NCI-H446 (cell line): ENCODE results near the gene GABRA4.

Experiments used
- DNase-seq, 2 experiments: peaks; one replicate each; lab custom pipeline; 2025; lab: John Stamatoyannopoulos, UW

Gene GABRA4

DNA sequence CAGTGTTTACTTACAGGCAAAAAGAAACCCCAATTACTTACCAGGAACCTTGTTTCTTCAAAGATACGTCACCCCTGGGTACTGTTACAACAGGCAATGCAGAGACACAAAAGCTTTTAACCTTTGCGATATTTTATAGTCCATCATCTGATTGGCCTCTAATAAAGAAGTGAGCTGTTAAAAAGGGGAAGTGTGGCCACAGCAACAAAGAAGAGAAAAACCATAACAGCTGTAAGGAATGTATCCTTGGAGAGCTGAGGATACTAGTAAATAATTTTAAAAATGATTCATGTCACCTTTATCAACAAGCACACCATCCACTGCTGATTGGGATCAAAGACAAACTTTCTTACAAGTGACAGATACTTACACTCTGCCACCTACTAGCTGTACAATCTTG lies 14.1 kb downstream of the GABRA4 start:
- DNase-seq, result no peak

DNA sequence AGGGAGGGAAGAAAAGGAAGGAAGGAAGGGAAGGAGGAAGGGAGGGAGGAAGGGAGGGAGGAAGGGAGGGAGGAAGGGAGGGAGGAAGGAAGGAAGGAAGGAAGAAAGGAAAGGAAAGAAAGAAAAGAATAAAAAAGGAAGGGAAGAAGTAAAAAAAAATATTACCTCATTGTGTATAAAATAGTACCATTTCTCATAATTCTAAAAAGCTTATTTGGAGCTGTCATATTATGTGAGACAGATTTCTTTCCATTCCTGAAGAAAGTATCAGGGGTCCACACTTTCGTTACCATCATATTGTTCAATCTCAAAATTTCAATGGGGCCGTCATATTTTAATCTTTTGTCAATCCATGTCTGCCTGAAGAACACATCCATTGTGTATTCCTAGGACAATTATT lies 16.1 kb downstream of the GABRA4 start:
- no peak for DNase-seq

DNA sequence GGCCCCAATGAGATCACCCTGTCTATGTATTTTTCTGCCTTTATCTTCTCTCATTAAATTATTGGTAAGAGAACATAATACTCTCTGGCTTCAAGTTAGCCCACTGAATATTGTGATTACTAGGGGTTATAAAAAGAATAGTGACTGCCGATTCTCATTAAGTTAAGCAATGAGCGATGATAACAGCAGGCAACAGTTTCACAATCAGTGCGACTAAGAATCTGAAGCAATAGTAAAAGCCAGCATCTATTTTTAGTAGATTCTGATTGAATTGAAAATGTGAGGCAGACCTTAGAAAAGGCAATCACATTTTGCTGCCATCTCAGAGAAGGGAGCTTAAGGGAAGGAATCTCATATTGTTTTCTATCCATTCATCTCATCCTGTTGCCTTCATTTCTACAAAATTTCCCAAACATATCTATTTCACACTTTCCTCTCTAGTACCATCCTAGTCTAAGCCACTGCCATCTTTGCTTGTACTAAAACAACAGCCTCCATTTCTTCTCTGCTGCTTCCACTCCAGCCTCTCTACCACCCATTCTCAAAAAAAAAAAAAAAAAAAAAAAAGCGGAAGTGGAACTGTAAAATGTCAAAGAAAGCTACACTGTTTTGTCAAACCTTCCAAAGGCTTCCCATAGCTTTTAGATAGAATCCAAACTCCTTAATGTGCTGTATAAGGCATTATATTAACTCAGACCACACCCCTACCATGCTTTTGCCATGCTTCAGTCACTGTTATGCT lies 17.4 kb downstream of the GABRA4 start:
- no peak for DNase-seq

DNA sequence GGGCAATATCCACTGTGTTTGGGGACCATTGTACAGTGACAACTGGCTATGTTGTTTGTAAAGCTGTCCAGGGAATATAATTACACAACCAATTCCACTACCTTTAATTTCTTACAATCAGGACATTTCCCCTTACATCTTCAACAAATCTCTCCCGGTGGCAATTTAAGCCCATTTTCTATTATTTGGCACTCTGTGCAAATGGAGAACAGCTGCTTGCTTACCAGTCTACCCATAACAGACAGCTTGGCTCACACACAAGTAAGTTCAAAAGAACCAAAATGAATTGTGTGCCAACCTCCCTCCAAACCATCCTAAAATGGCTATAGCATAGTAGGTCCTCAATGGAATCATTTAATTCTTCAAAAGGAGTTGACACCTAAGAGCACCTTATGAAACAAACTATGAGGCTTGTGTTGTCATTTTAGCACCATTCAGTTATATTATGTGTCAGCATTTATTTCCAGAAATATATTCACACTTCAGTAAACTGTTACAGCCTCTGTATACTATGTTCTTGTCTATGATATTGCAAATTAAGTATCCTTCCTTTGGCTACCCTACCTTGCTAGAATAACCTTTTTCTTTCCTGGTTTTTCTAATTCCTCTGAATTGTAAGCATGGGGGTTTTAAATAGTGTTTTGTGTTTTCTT lies 18.4 kb downstream of the GABRA4 start:
- DNase-seq, result peak; percentile 7 to 61

DNA sequence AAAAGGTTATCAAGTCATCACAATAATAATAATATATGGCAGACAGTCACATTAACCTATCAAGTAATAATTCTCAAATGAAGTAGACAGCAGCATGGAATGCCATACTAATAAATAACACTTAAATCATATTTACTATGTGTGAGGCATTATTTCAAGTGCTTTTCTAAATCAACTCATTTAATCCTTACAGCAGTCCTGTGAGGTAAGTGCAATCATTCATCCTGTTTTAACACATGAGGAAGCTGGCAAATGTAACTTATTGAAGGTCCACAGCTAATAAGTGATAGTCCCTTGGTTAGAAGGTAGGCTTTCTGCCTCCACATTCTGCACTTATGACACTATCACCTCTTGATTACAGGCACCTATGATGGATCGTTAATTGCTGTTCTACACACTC lies 24.5 kb downstream of the GABRA4 start:
- no peak for DNase-seq

DNA sequence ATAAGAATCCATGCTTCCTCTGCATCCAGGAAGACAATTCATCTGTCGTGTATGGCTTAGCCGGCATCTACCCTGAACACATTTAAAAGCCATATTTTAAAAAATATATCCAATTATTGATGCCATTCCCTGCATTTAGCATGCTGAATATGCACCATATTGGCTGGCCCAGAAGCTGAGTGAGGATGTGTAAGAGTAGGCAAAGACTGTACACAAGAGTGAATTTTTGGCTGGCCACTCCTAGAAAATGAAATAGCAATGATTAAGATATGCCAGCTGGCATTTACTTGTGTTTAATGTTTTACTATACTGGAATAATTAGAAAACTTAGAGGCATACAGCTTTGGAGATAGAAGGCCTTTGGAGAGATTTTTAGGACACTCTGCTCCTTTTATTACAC lies 25.8 kb downstream of the GABRA4 start:
- DNase-seq, result peak; percentile 44 to 62

DNA sequence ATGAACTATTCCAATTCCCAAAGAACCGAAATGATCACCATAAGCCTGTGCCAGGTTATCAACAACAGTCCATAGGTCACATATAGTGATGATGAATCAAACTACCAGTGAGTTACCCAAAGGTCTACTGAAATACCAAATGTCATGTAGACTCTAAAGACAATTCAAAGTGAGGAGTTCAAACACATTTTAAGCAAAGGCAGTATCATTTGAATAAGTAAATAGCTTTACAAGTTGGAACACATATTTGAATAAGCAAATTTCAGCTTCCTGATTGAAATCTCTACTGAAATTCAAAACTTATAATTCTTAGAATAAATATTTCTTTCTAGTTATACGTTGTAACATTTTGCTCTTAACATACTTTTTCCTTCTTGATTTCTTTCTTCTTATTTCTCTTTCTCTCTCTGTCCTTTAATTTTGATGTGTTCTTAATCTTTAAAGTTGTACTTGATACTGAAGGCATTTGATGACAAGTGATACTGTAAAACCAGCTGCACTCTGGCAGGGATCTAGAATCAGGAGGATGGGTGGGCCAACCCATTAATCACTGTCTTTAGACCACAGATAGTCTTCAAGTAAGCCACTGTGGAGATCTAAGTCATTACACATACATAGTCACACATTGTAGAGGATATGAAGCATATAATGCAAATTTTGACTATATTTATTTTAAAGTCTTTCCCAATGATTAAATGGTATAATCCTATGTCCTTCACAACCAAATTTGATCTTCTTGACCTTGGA lies 34.5 kb downstream of the GABRA4 start:
- DNase-seq, result no peak

DNA sequence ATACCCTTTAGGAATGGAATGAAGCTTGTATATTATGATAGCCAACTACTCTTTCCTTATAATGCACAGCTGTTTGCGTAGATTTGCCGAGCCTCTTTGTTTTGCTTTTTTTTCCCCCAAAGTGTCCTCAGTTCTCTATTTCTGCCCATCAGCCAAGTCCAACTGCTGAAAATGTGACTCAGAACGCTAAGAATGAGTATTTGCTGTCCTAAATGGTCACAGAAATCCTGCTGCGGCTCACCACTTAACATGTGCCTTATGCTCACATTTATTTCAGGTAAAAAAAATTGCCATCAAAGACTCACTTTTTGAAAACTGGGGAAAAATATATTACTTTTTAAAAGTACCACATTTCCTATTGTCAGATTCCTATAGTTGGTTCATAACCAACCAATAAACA lies 36.9 kb downstream of the GABRA4 start:
- no peak for DNase-seq

DNA sequence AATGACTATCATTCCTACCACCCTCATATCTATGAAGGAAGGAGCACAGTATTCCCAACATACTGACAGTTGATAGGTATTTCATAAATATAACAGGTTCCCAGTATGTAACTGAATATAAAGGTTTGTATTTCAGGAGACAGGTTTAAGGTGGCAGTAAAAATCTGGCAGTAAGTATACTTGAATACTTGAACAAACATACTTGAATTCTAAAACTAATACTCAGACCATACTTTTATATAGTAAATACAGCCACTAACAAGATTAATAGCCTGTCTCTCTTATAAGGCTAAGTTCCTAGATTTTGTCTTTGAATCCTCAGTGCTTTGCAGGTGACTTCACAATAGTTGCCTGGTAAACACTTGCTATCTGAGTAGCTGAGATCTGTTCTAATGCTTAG lies 37.8 kb downstream of the GABRA4 start:
- DNase-seq, result no peak

DNA sequence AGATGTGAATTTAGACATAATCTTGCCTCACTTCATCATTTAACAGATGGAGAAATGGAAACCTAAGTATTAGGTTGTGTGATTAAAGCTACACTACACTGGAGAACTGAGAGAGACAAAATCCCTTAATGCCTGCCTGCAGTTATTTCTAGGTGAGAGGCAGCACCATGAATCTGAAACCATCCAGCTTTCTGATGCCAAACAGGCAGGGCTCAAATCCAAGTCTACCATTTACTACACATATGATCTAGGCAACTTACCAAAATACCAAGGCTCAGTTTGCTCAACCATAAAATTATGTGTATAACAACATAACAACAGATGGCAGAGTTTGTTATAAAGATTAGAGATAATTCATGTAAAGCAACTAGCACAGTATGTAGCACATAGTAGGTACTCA lies 38.7 kb downstream of the GABRA4 start:
- peak; percentile 13 to 76 for DNase-seq

DNA sequence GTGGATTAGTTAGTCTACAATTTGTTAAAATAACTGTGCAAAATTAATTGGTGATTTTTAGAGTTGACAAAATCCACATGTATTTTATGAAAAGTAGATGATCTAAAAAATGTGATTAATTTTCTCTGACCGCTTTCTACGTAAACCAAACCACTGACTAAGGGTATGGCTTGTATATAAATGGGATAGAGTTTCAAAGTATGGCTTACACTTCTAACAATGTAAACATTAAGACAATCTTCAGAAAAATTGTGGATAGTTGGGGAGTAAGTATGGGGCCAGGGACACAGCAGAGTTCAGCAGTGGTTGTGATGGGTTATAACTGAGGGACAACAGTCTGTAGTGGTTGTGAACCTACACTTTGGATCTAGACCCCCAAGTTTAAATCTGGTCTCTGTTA lies 39.8 kb downstream of the GABRA4 start:
- DNase-seq, result no peak

DNA sequence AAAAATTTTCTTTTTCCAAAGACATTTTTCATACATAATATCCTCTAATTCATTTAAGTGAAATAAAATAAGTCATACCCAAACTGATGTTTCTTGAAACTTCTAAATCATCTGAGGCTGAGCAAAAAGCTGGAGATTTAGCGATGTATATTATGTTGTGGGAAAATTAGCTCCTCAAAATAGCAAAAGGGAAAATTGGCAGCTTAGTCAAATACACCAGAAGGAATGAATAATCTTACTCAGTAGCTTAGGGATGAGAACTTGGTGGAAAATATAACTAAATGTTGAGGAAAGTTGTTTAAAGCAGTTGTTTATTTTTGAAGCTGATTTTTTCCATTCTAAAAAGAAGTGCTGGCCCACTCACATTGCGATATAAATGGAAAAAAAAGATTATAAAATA lies 40.9 kb downstream of the GABRA4 start:
- no peak for DNase-seq

DNA sequence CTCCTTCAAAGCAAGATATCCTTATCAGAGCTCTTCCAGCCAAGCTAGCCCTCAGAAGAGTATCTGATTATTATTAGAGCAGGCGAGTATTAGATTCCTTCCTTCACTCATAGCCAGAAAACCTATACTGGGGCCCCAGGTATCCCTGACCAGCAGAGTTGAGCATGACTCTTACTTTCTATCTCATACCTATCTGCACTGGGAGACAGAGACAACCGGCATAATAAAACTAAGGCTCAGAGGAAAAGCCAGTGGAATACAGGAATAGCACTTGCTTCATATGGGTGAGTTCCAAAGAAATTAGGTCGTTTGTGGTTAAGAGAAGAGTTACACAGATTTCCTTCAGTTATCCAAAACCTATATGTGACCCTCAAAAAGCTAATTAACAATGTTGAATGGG lies 42.6 kb downstream of the GABRA4 start:
- no peak for DNase-seq

DNA sequence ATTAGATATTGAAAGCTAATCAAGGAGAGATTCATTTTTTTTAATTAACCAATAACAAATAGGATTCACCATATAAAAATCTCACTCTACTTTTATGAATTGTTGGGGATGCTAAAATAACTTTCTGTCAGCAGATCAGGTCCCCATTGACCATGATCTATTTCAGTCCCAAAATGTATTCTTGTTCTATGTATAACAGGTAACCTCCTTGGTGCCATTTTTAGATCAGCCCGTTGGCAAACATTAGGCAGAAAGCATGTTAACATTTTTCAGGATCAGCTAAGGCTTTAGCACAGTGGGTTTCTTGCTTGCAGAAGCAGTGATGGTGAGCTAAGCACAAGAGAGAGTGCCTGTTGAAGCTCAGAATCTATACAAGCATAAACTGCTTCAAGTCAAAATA lies 43.6 kb downstream of the GABRA4 start:
- DNase-seq, result no peak

DNA sequence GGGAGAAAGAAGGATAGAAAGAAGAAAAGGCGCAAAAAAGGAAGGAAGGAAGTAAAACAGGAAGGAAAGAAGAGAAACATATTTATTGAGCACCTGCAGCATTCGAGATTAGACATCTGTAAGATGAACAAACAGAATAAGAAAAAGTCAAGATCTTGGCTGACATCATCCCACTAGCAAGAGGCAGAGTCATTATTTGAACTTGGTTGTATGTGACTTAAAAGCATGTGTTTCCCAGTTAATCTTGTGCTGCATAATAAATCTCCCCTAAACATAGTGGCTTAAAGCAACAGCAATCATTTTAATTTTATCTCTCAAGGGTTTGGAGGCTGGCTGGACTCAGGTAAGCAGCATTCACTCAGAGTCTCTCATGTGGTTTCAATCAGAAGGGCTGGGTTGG lies 45.8 kb downstream of the GABRA4 start:
- no peak for DNase-seq

DNA sequence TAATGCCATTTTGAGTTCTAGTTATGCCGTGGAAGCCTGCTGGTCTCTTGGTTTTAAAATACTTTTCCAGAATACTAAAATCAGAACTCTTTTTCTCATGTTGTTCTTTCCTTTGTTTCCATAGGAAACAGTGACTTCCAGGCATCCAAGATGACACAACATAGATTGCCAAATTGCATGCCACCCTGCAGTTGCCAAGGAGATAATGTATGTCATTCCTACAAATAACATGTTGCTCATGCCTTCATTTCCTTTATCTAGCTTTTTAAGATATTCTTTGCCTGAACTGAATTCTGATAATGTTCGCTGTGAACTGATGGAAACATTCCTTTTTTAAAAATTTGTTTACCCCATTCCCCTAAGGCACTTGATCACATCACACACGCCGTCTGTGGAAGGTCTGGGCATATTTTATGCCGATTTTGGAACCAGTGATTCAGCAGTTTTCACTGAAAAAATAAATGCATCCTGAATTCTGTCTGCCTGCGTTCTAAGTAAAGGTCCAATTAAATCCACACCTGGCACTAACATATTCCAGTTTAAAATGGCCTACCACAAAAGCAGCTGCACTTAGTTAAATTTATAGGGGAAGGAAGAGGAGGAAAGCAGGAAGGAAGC lies 46.4 kb downstream of the GABRA4 start:
- no peak for DNase-seq

DNA sequence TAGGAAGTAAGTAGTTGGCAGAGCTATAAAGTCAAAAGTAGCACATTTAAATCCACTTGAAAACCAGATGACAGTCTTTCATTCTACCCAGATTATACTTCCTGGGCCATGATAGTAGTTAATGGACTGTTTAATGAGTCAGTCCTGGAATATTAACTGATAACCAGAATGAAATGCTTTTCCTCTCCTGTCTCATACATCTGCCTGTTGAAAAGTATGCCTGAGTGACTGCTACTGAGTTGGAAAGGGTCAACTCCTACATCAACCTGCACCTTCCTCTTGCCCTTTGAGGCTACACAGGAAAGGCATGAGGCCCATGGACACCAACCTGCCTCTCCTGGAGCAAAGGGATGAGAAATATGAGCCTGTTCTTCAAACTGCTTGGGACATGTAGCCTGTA lies 48.3 kb downstream of the GABRA4 start:
- DNase-seq, result no peak

DNA sequence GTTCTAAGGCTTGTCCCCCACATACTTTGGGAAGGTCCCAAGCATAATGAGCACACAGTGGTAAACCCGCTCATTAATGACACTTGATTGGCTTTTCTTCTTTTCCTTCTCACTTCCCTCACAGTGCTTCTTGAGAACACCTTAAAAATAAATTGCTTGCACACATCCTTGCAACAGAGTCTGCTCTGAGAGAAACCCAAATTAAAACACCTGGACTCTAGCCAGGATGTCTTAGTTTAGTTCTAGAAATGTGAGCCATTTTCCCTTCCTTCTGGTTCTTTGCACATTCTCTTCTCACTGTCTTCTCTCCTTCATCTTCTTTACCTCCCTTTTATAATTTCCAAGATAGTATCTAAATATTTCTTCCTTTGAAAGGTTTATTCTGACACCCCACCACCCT lies 49.0 kb downstream of the GABRA4 start:
- no peak for DNase-seq

DNA sequence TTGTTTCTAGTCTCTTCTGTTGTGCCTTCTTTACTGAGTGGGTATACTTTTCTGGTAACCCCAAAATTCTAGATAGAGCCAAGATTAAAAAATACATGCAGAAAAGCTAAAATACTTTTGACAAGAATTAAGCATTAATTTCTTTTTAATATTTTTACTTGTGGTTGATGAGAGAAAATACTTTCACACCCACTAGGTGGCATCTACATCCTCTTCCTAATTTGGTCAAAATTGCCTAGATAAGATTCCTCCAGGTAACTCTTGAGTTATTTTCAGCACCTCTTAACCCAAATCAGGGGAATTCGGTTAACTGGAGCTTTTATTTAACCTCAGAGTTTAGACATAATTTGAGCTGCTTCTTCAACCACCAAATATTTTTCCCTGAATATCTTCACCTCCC lies 55.9 kb downstream of the GABRA4 start:
- no peak for DNase-seq

DNA sequence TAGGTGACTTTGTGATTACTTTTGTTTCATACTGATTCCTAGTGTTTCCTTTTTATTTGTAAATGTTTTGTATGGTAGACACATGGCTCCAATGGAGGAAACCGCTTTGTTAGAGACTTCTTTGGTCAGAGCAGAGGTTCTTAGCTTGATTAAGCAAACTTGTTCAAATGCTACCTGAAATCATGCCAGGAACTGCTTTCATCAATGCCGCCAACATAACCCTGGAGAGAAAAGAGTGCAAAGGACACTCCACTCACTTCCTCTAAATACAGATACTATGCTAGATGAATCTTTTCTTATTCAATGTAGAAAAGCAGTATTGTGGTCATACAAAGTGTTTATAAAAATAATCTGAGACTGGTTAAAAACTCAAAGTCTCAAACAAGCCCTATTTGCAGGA lies 58.7 kb downstream of the GABRA4 start:
- DNase-seq, result peak in 1 of 2 experiments; percentile 5

DNA sequence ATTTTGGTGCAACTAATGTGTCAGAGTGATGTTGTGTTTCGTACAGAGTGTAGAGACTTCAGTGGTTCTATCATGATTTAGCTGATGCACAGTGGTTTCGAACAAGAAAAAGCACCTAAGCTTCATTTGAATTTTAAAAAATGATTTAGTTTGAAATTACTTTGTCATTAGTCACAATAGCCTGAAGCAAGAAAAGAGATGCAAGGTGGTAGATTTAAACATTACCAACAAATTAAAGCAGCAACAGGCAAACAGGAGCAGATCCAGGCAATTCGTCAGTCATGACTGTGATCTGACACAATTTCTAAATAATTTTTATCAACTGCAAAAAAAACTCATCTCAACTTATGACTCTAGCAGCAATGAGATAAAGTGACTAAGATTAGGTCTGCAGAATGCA lies 59.7 kb downstream of the GABRA4 start:
- DNase-seq, result no peak

DNA sequence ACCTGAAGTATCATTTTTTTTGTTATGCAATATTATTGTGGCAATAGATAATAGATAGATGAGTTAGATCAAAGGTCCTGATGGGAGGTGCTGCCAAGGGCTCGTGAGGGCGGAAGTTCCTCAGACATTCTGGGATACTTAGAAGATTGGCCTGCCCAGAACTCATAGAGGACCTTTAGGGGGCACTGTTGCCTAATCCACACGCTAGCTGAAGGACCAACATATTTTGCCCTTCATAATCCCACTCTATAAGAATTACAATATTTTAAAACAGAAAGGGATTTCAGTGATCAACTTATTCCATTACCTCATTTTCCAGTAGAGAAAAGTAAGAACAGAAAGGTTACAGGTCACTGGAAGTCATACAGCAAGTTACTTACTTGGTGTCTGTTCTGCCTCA lies 61.4 kb downstream of the GABRA4 start:
- peak; percentile 5 to 59 for DNase-seq

DNA sequence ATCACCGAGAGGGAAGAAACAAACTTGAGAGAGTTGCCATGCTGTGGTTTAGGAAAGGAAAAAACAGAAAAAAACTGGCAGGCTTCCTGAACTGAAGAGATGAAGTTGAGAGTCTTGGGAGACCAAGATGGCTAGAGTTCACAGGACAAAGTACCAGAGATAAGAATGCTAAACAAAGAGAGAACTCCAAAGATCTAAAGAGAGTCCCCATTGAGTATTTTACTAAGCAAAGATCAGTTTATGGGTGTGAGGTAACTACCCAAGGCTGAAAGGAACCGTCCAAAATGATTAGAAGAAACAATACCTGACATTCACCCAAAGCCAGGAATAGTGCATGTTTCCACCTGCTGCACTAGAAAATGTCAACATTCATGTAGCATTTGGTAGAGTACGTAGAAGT lies 62.5 kb downstream of the GABRA4 start:
- no peak for DNase-seq
